ENCODE results near the gene WNT9B. TPM values are rescaled to one million over a fixed set of nuclear protein-coding genes. Genes with fewer than 3 reads are reported as not detected.

WNT9B gene
- total RNA-seq, 1 experiment from 2014 or later = not detected

- H3K36me3 Mint-ChIP-seq (ENCODE audit: insufficient read depth, unreplicated experiment) = no peaks in the 10 kb centered on the region
- H3K27me3 Mint-ChIP-seq (ENCODE audit: insufficient read depth, unreplicated experiment) = peaks cover 55% of the 10 kb centered on the region
- H3K4me3 Mint-ChIP-seq (ENCODE audit: unreplicated experiment) = no peak overlapping the region
- H3K9me3 Mint-ChIP-seq (ENCODE audit: unreplicated experiment) = no peaks in the 10 kb centered on the region
- H3K4me1 Mint-ChIP-seq (ENCODE audit: insufficient read depth, unreplicated experiment) = no peaks in the 10 kb centered on the region
- H3K27ac Mint-ChIP-seq (ENCODE audit: low read depth, unreplicated experiment) = no peak overlapping the region
- POLR2A ChIA-PET = interaction anchor here (0.6 kb wide), 1 partner anchor 637 kb away, joined by 3 read pairs; no protein-coding TSS in a partner anchor
- intact Hi-C loops (cut with micrococcal nuclease) = no loop called here
- CTCF ChIA-PET = interaction anchor here (0.7 kb wide), 1 partner anchor 35 kb away, joined by 3 read pairs; no protein-coding TSS in a partner anchor
- no peak for DNase-seq (ENCODE audit: unreplicated experiment)
- no TSS peak for BruUV-seq (replicated peaks)
- no peak for TF ChIP-seq CTCF (IDR thresholded peaks at IDR 0.05; ENCODE audit: unreplicated experiment)
Observed at GRCh38 chr17:46894476-46895151, 43.2 kb downstream of the WNT9B start.

- Mint-ChIP-seq H3K4me1 (ENCODE audit: insufficient read depth, unreplicated experiment) (no peaks in the 10 kb centered on the region), H3K4me3 (ENCODE audit: unreplicated experiment) (no peak overlapping the region), H3K27me3 (ENCODE audit: insufficient read depth, unreplicated experiment) (peaks cover 50% of the 10 kb centered on the region), H3K9me3 (ENCODE audit: unreplicated experiment) (no peaks in the 10 kb centered on the region), H3K36me3 (ENCODE audit: insufficient read depth, unreplicated experiment) (no peaks in the 10 kb centered on the region), H3K27ac (ENCODE audit: low read depth, unreplicated experiment) (no peak overlapping the region)
- TF ChIP-seq CTCF (IDR thresholded peaks at IDR 0.05; ENCODE audit: unreplicated experiment) = no peak
- intact Hi-C loops (cut with micrococcal nuclease) = no loop called here
- BruUV-seq (replicated peaks) = no TSS peak
- no peak for DNase-seq (ENCODE audit: unreplicated experiment)
- CTCF ChIA-PET = interaction anchor here (0.7 kb wide), 1 partner anchor 36 kb away, joined by 3 read pairs; no protein-coding TSS in a partner anchor
- POLR2A ChIA-PET = interaction anchor here (0.5 to 0.6 kb wide), 2 partner anchors 38 to 637 kb away, joined by 3 read pairs; no protein-coding TSS in a partner anchor
Observed at GRCh38 chr17:46895171-46895570, 43.8 kb downstream of the WNT9B start.

- POLR2A ChIA-PET = no interaction called here
- DNase-seq (ENCODE audit: unreplicated experiment) = no peak
- Mint-ChIP-seq H3K27ac (ENCODE audit: low read depth, unreplicated experiment) (no peak overlapping the region), H3K4me1 (ENCODE audit: insufficient read depth, unreplicated experiment) (no peaks in the 10 kb centered on the region), H3K36me3 (ENCODE audit: insufficient read depth, unreplicated experiment) (no peaks in the 10 kb centered on the region), H3K4me3 (ENCODE audit: unreplicated experiment) (no peak overlapping the region), H3K27me3 (ENCODE audit: insufficient read depth, unreplicated experiment) (peaks cover 38% of the 10 kb centered on the region), H3K9me3 (ENCODE audit: unreplicated experiment) (no peaks in the 10 kb centered on the region)
- intact Hi-C loops (cut with micrococcal nuclease) = no loop called here
- CTCF ChIA-PET = no interaction called here
- no TSS peak for BruUV-seq (replicated peaks)
- no peak for TF ChIP-seq CTCF (IDR thresholded peaks at IDR 0.05; ENCODE audit: unreplicated experiment)
Observed at GRCh38 chr17:46896991-46897390, 45.6 kb downstream of the WNT9B start.

- no peaks in the 10 kb centered on the region for H3K4me1 Mint-ChIP-seq (ENCODE audit: insufficient read depth, unreplicated experiment)
- peaks cover 33% of the 10 kb centered on the region for H3K27me3 Mint-ChIP-seq (ENCODE audit: insufficient read depth, unreplicated experiment)
- H3K4me3 Mint-ChIP-seq (ENCODE audit: unreplicated experiment) = no peak overlapping the region
- no peaks in the 10 kb centered on the region for H3K9me3 Mint-ChIP-seq (ENCODE audit: unreplicated experiment)
- H3K36me3 Mint-ChIP-seq (ENCODE audit: insufficient read depth, unreplicated experiment) = no peaks in the 10 kb centered on the region
- POLR2A ChIA-PET = no interaction called here
- no TSS peak for BruUV-seq (replicated peaks)
- no peak overlapping the region for H3K27ac Mint-ChIP-seq (ENCODE audit: low read depth, unreplicated experiment)
- TF ChIP-seq CTCF (IDR thresholded peaks at IDR 0.05; ENCODE audit: unreplicated experiment) = no peak
- intact Hi-C loops (cut with micrococcal nuclease) = no loop called here
- DNase-seq (ENCODE audit: unreplicated experiment) = no peak
- CTCF ChIA-PET = no interaction called here
Observed at GRCh38 chr17:46898364-46898763, 47.0 kb downstream of the WNT9B start.
